K562 (cell line): Measurements from ENCODE around the gene VEGFA. TPM values are rescaled to one million over a fixed set of nuclear protein-coding genes. Genes with fewer than 3 reads are reported as not detected.
A peak's percentile ranks its signal among the peaks of the same experiment; 100 is the strongest.

Experiments
- CC2D1A ChIP-seq: fragments of 450-650 bp; IDR thresholded peaks from 2 replicates; pipeline ENCODE4 v1.6.1; 2017; ENCODE audit warnings: mild to moderate bottlenecking
- CREBBP ChIP-seq: IDR thresholded peaks from one replicate; pipeline ENCODE4 v1.6.1; 2012; ENCODE audit warnings: low read depth, mild to moderate bottlenecking, control low read depth, inconsistent platforms, low read length
- DMBX1 ChIP-seq: fragments of 250-450 bp; sonication (Bioruptor Pico); IDR thresholded peaks from 2 replicates; pipeline ENCODE4 v1.8.0; 2022; ENCODE audit warnings: inconsistent platforms, mild to moderate bottlenecking, moderate library complexity, borderline replicate concordance
- HNRNPL ChIP-seq: fragments of 200-400 bp; formaldehyde crosslinking; IDR thresholded peaks from 2 replicates; pipeline ENCODE4 v1.6.1; 2017; ENCODE audit warnings: low read depth, mild to moderate bottlenecking, low read length
- ILF3 ChIP-seq: fragments of 450-650 bp; IDR thresholded peaks from 2 replicates; pipeline ENCODE4 v1.6.1; 2018; ENCODE audit warnings: antibody characterized with exemption, mild to moderate bottlenecking, moderate library complexity, borderline replicate concordance
- KDM4B ChIP-seq, 2 experiments: fragments of 450-650 bp in 1 of 2; sonication (generic) in 1 of 2; IDR thresholded peaks; 2 replicates each; pipeline ENCODE4 v1.6.1; 2016 to 2017; ENCODE audit warnings: borderline replicate concordance in 2 of 2, antibody characterized with exemption in 1 of 2, low read depth in 1 of 2, mild to moderate bottlenecking in 1 of 2
- MYC ChIP-seq, 2 experiments: fragments of 250-450 bp in 1 of 2; sonication (Bioruptor Pico) in 1 of 2; IDR thresholded peaks; 2 replicates each; pipeline versions ENCODE4 v1.5.1 to v1.6.1; 2012 to 2021; ENCODE audit warnings: low read depth in 2 of 2, borderline replicate concordance in 1 of 2, improper control_type of control experiment in 1 of 2, low read length in 1 of 2, mild to moderate bottlenecking in 1 of 2, moderate library complexity in 1 of 2
- NR2C2 ChIP-seq, 2 experiments: fragments of 200-800 bp in 1 of 2; sonication (Bioruptor generic) in 1 of 2; sonication (generic) in 1 of 2; formaldehyde crosslinking in 1 of 2; IDR thresholded peaks; 2 replicates each; pipeline versions ENCODE4 v1.6.1 to v1.8.0; 2016 to 2022; ENCODE audit warnings: mild to moderate bottlenecking in 1 of 2, missing compliant biosample characterization in 1 of 2, missing genetic modification characterization in 1 of 2, missing genetic modification reagents in 1 of 2
- POU5F1 ChIP-seq: fragments of 150-350 bp; IDR thresholded peaks from 2 replicates; pipeline ENCODE4 v1.6.1; 2014; ENCODE audit warnings: borderline replicate concordance, low read length, low read depth, mild to moderate bottlenecking; ENCODE audit not compliant: partially characterized antibody
- RFX7 ChIP-seq: fragments of 250-450 bp; sonication (Bioruptor Pico); IDR thresholded peaks from 2 replicates; pipeline ENCODE4 v1.5.1; 2021; ENCODE audit warnings: mild to moderate bottlenecking
- SAFB2 ChIP-seq: fragments of 200-400 bp; formaldehyde crosslinking; IDR thresholded peaks from 2 replicates; pipeline ENCODE4 v1.6.1; 2018; ENCODE audit warnings: borderline replicate concordance, low read length, low read depth, moderate library complexity; ENCODE audit not compliant: severe bottlenecking
- SMARCA5 ChIP-seq: fragments of 450-650 bp; IDR thresholded peaks from 2 replicates; pipeline ENCODE4 v1.6.1; 2016
- SMARCC2 ChIP-seq: fragments of 450-650 bp; IDR thresholded peaks from 2 replicates; pipeline ENCODE4 v1.6.1; 2017; ENCODE audit warnings: antibody characterized with exemption, moderate library complexity, mild to moderate bottlenecking, low read depth
- SRSF9 ChIP-seq: fragments of 200-400 bp; formaldehyde crosslinking; IDR thresholded peaks from 2 replicates; pipeline ENCODE4 v1.6.1; 2017; ENCODE audit warnings: low read depth, low read length, borderline replicate concordance
- TAF1 ChIP-seq: IDR thresholded peaks from 2 replicates; pipeline ENCODE4 v1.6.1; 2011; ENCODE audit warnings: mild to moderate bottlenecking, low read length, moderate library complexity; ENCODE audit not compliant: insufficient read depth, control insufficient read depth, severe bottlenecking; ENCODE audit errors: extremely low read depth
- TEAD1 ChIP-seq, 2 experiments: fragments of 450-650 bp in 1 of 2; sonication (generic) in 1 of 2; formaldehyde crosslinking; IDR thresholded peaks; 2 replicates each; pipeline versions ENCODE4 v1.4.0 to v1.8.0; 2020 to 2022; ENCODE audit warnings: mild to moderate bottlenecking in 2 of 2, missing genetic modification reagents in 1 of 2
- XRCC3 ChIP-seq: fragments of 450-650 bp; IDR thresholded peaks from 2 replicates; pipeline ENCODE4 v1.6.1; 2017; ENCODE audit warnings: mild to moderate bottlenecking, moderate library complexity
- ZFP1 ChIP-seq: fragments of 450-650 bp; formaldehyde crosslinking; IDR thresholded peaks from 2 replicates; pipeline ENCODE4 v1.4.0; 2020; ENCODE audit warnings: mild to moderate bottlenecking, mixed read lengths
- ZNF384 ChIP-seq: IDR thresholded peaks from 2 replicates; pipeline ENCODE4 v1.6.1; 2012; ENCODE audit warnings: low read depth, low read length, improper control_type of control experiment
- ZNF668 ChIP-seq: fragments of 250-450 bp; sonication (Bioruptor Pico); IDR thresholded peaks from 2 replicates; pipeline ENCODE4 v1.8.0; 2022; ENCODE audit warnings: mild to moderate bottlenecking, inconsistent platforms
- polyA plus RNA-seq, 8 experiments: library from polyadenylated mRNA; depleted of rRNA in 4 of 8; stranded (reverse) in 5 of 8; unstranded in 3 of 8; fragments of >200 nt; fragmentation: Nextera tagmentation in 2 of 8; fragmentation: Illumina TruSeq in 1 of 8; extraction: Ambion mirVana in 2 of 8; extraction: Trizol in 1 of 8; gene quantifications; 2 replicates each; pipeline versions ENCODE4 v1.2.1 to v1.2.3, GENCODE V29; 2011 to 2014; ENCODE audit warnings: inconsistent platforms in 1 of 8, missing spikeins in 1 of 8
- total RNA-seq, 7 experiments: library from RNA; depleted of rRNA in 6 of 7; stranded (reverse); fragments of >200 nt in 6 of 7; fragmentation: Illumina TruSeq in 2 of 7; extraction: Trizol in 2 of 7; gene quantifications; 2 replicates each; pipeline versions ENCODE4 v1.2.1 to v1.2.3, GENCODE V29; 2011 to 2021; ENCODE audit warnings: low replicate concordance in 1 of 7
- TF ChIP-seq, protein P1 (sequence below), 2 experiments: IDR thresholded peaks; 2 replicates each; pipeline ENCODE4 v1.6.1; 2011; ENCODE audit warnings: borderline replicate concordance in 1 of 2, control low read depth in 1 of 2, low read depth in 1 of 2, low read length in 1 of 2, mild to moderate bottlenecking in 1 of 2, mixed read lengths in 1 of 2, moderate library complexity in 1 of 2; ENCODE audit not compliant: insufficient read depth in 1 of 2, insufficient read length in 1 of 2, poor library complexity in 1 of 2, severe bottlenecking in 1 of 2; ENCODE audit errors: extremely low read depth in 1 of 2
- TF ChIP-seq, protein P2 (sequence below): fragments of 250-450 bp; sonication (Bioruptor Pico); IDR thresholded peaks from 2 replicates; pipeline ENCODE4 v1.4.0; 2020; ENCODE audit warnings: mild to moderate bottlenecking, moderate library complexity

VEGFA gene
- total and polyA plus RNA-seq, 9 of the 15 experiments (the other 6 are each of a cell fraction or from before 2014, with no cell fraction given), result 14.0 to 271 (median 124) TPM

DNA sequence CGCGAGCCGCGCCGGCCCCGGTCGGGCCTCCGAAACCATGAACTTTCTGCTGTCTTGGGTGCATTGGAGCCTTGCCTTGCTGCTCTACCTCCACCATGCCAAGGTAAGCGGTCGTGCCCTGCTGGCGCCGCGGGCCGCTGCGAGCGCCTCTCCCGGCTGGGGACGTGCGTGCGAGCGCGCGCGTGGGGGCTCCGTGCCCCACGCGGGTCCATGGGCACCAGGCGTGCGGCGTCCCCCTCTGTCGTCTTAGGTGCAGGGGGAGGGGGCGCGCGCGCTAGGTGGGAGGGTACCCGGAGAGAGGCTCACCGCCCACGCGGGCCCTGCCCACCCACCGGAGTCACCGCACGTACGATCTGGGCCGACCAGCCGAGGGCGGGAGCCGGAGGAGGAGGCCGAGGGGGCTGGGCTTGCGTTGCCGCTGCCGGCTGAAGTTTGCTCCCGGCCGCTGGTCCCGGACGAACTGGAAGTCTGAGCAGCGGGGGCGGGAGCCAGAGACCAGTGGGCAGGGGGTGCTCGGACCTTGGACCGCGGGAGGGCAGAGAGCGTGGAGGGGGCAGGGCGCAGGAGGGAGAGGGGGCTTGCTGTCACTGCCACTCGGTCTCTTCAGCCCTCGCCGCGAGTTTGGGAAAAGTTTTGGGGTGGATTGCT lies 1.3 kb downstream of the VEGFA start (continued):
- no peak for TF ChIP-seq MYC (IDR thresholded peaks at IDR 0.05; ENCODE audit: low read depth, low read length)
- TF ChIP-seq MYC (CRISPR knock-in tag; IDR thresholded peaks at IDR 0.05; ENCODE audit: borderline replicate concordance, low read depth), result no peak
- peak in 1 of 2 experiments; percentile 69; a peak in 1 of 4 replicates for TF ChIP-seq TEAD1 (CRISPR knock-in tag; IDR thresholded peaks at IDR 0.05)
- no peak for TF ChIP-seq CREBBP
- no peak for TF ChIP-seq TAF1
- no peak for TF ChIP-seq POU5F1
- TF ChIP-seq DMBX1 (CRISPR knock-in tag), result no peak
- TF ChIP-seq KDM4B (IDR thresholded peaks at IDR 0.05; ENCODE audit: borderline replicate concordance in 2 of 2, low read depth in 1 of 2), result no peak
- no peak for TF ChIP-seq ZFP1 (CRISPR knock-in tag)
- TF ChIP-seq SAFB2, result no peak
- TF ChIP-seq ZNF384, result no peak
- TF ChIP-seq, protein P1, sequence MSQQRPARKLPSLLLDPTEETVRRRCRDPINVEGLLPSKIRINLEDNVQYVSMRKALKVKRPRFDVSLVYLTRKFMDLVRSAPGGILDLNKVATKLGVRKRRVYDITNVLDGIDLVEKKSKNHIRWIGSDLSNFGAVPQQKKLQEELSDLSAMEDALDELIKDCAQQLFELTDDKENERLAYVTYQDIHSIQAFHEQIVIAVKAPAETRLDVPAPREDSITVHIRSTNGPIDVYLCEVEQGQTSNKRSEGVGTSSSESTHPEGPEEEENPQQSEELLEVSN (IDR thresholded peaks at IDR 0.05; ENCODE audit: borderline replicate concordance in 1 of 2, extremely low read depth in 1 of 2, insufficient read depth in 1 of 2, insufficient read length in 1 of 2, low read depth in 1 of 2, low read length in 1 of 2, poor library complexity in 1 of 2, severe bottlenecking in 1 of 2), result no peak
- TF ChIP-seq, protein P2, sequence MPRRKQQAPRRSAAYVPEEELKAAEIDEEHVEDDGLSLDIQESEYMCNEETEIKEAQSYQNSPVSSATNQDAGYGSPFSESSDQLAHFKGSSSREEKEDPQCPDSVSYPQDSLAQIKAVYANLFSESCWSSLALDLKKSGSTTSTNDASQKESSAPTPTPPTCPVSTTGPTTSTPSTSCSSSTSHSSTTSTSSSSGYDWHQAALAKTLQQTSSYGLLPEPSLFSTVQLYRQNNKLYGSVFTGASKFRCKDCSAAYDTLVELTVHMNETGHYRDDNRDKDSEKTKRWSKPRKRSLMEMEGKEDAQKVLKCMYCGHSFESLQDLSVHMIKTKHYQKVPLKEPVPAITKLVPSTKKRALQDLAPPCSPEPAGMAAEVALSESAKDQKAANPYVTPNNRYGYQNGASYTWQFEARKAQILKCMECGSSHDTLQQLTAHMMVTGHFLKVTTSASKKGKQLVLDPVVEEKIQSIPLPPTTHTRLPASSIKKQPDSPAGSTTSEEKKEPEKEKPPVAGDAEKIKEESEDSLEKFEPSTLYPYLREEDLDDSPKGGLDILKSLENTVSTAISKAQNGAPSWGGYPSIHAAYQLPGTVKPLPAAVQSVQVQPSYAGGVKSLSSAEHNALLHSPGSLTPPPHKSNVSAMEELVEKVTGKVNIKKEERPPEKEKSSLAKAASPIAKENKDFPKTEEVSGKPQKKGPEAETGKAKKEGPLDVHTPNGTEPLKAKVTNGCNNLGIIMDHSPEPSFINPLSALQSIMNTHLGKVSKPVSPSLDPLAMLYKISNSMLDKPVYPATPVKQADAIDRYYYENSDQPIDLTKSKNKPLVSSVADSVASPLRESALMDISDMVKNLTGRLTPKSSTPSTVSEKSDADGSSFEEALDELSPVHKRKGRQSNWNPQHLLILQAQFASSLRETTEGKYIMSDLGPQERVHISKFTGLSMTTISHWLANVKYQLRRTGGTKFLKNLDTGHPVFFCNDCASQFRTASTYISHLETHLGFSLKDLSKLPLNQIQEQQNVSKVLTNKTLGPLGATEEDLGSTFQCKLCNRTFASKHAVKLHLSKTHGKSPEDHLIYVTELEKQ (CRISPR knock-in tag), result no peak
- no peak for TF ChIP-seq RFX7 (CRISPR knock-in tag)
- peak; percentile 93 for TF ChIP-seq HNRNPL
- no peak for TF ChIP-seq NR2C2 (CRISPR knock-in tag; IDR thresholded peaks at IDR 0.05)
- TF ChIP-seq NR2C2 (tag; IDR thresholded peaks at IDR 0.05), result no peak; the same call in 1 of the 2 replicates
- TF ChIP-seq ZNF668, result no peak
- TF ChIP-seq ILF3, result no peak
- TF ChIP-seq SMARCA5, result no peak
- no peak for TF ChIP-seq CC2D1A
- TF ChIP-seq SRSF9, result no peak
- no peak for TF ChIP-seq XRCC3
- no peak for TF ChIP-seq SMARCC2
